ENCODE measurements around the gene ITGA11. TPM values are rescaled to one million over a fixed set of nuclear protein-coding genes. Genes with fewer than 3 reads are reported as not detected.

The ITGA11 gene
- total and polyA plus RNA-seq, 2 of the 13 experiments (the other 11 are each of a cell fraction or from before 2014, with no cell fraction given) = not detected

GRCh38 chr15:68364028-68364659 is 67.8 kb downstream of the ITGA11 start (continued):
- TF ChIP-seq ZNF431 (CRISPR knock-in tag; IDR thresholded peaks at IDR 0.05; ENCODE audit: borderline replicate concordance, low read depth) (no peak), SAFB2 (CRISPR knock-in tag; IDR thresholded peaks at IDR 0.05; ENCODE audit: borderline replicate concordance, low read depth) (no peak), ETV6 (CRISPR knock-in tag; conservative IDR thresholded peaks at IDR 0.05) (no peak), CENPBD1 (CRISPR knock-in tag; IDR thresholded peaks at IDR 0.05; ENCODE audit: borderline replicate concordance, low read depth) (no peak), THAP11 (CRISPR knock-in tag; IDR thresholded peaks at IDR 0.05) (no peak), ZNF33B (CRISPR knock-in tag; IDR thresholded peaks at IDR 0.05) (no peak)

GRCh38 chr15:68363353-68363752 is 68.6 kb downstream of the ITGA11 start:
- H3K9ac ChIP-seq (ENCODE audit: insufficient read depth, low read depth, low read length) = no peak overlapping the region
- 0% methylated on average over 2 of the region's 2 CpGs for WGBS (ENCODE audit: low lambda C conversion rate)
- CTCF ChIA-PET (ENCODE audit: low intra/inter-chr PET ratio, low total read pairs) = no interaction called here
- H3K27me3 ChIP-seq (ENCODE audit: control insufficient read depth in 1 of 2, insufficient read depth in 2 of 2, low read length in 2 of 2) = peaks cover 4 to 25% of the 10 kb centered on the region in 2 experiments; a peak in 2 of 5 replicates
- no peak for ATAC-seq
- H3K4me2 ChIP-seq (ENCODE audit: low read depth, low read length) = no peak overlapping the region
- intact Hi-C loops (cut with micrococcal nuclease; ENCODE audit: unreplicated experiment) (no loop called here), in situ Hi-C loops (cut with HindIII; ENCODE audit: extremely low pct_ligation_motif_present, low pct_unique_long_range_greater_than_20kb) (no loop called here)
- H3K27ac ChIP-seq (ENCODE audit: extremely low read length, insufficient read depth, low read length) = no peak overlapping the region
- H2AFZ ChIP-seq (ENCODE audit: low read length) = no peak overlapping the region
- H3K9me3 ChIP-seq (ENCODE audit: low read length) = no peaks in the 10 kb centered on the region
- 0 out of 2 replicates have a peak, but pooled peaks cover 4% of the 10 kb centered on the region for H4K20me1 ChIP-seq (ENCODE audit: insufficient read depth, low read length)
- no peak overlapping the region for H3K4me3 ChIP-seq (replicated peaks in 1 of 3; ENCODE audit: insufficient read depth in 1 of 3, low read depth in 2 of 3, low read length in 3 of 3)
- POLR2A ChIA-PET = no interaction called here
- no TSS peak for BruUV-seq (replicated peaks)
- H3K79me2 ChIP-seq (ENCODE audit: insufficient read depth, low read length) = no peaks in the 10 kb centered on the region
- H3K4me1 ChIP-seq (ENCODE audit: insufficient read depth, low read length) = no peaks in the 10 kb centered on the region
- H3K36me3 ChIP-seq (replicated peaks in 1 of 2; ENCODE audit: control insufficient read depth in 1 of 2, insufficient read depth in 2 of 2, low read length in 2 of 2) = no peaks in the 10 kb centered on the region
- DNase-seq (ENCODE audit: low spot score) = no peak
- FAIRE-seq = no peak
- TF ChIP-seq ZNF709 (CRISPR knock-in tag; IDR thresholded peaks at IDR 0.05) (no peak), ATF3 (CRISPR knock-in tag; IDR thresholded peaks at IDR 0.05) (no peak), ZNF713 (CRISPR knock-in tag; IDR thresholded peaks at IDR 0.05) (no peak), ZNF12 (CRISPR knock-in tag; IDR thresholded peaks at IDR 0.05) (no peak), ZNF609 (CRISPR knock-in tag; IDR thresholded peaks at IDR 0.05; ENCODE audit: borderline replicate concordance) (no peak), HOXA9 (CRISPR knock-in tag; IDR thresholded peaks at IDR 0.05; ENCODE audit: borderline replicate concordance) (no peak), JUND (CRISPR knock-in tag; IDR thresholded peaks at IDR 0.05) (no peak), MLXIP (CRISPR knock-in tag; IDR thresholded peaks at IDR 0.05; ENCODE audit: borderline replicate concordance) (no peak), NFKBIZ (CRISPR knock-in tag; IDR thresholded peaks at IDR 0.05) (no peak)
